Adrenal gland (tissue), 5 donors: Measurements from ENCODE around the gene MBNL2.

Experiments
- POLR2A ChIP-seq, 2 donors: fragments of 450-650 bp; IDR thresholded peaks; one replicate each; pipeline ENCODE4 v1.6.1; 2017; ENCODE audit warnings: antibody characterized with exemption in 2 of 2, mild to moderate bottlenecking in 2 of 2, moderate library complexity in 1 of 2
- TF ChIP-seq, protein P1 (sequence below), 6 experiments: fragments of 450-650 bp in 4 of 6; fragments of 200-600 bp in 2 of 6; sonication (generic) in 1 of 6; IDR thresholded peaks; 1 replicate in 5 of 6; 2 replicates in 1 of 6; pipeline versions ENCODE4 v1.5.1 to v1.8.0; 2016 to 2021; ENCODE audit warnings: antibody characterized with exemption in 6 of 6, mild to moderate bottlenecking in 2 of 6, moderate library complexity in 1 of 6
- donor health status: DM: no; HTN: no; CAD: no.

DNA sequence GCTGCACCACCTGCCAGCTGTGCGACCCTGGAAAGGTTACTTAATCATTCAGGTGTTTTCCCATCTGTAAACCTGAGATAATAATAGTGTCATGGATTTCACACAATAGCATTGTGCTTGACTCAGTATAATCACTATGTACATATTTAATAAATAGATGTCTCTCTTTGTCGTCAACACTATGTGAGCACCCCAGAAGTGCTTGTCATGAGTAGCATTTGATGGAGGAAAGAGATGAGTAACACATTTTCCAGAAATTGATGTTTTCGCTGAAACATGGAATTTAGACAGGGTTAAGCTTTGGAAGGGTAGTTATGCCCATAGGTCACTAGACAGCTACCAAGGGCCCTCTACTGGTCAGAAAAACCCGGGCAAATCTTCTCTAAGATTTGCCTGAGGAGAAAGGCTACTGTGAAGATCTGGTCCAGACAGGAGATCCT is 9.5 kb upstream of the MBNL2 start:
- TF ChIP-seq, protein P1, sequence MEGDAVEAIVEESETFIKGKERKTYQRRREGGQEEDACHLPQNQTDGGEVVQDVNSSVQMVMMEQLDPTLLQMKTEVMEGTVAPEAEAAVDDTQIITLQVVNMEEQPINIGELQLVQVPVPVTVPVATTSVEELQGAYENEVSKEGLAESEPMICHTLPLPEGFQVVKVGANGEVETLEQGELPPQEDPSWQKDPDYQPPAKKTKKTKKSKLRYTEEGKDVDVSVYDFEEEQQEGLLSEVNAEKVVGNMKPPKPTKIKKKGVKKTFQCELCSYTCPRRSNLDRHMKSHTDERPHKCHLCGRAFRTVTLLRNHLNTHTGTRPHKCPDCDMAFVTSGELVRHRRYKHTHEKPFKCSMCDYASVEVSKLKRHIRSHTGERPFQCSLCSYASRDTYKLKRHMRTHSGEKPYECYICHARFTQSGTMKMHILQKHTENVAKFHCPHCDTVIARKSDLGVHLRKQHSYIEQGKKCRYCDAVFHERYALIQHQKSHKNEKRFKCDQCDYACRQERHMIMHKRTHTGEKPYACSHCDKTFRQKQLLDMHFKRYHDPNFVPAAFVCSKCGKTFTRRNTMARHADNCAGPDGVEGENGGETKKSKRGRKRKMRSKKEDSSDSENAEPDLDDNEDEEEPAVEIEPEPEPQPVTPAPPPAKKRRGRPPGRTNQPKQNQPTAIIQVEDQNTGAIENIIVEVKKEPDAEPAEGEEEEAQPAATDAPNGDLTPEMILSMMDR (IDR thresholded peaks at IDR 0.05) = peak; percentile 16 to 56 (median 50)
- no peak for TF ChIP-seq POLR2A (IDR thresholded peaks at IDR 0.05)
